IMR-90 (cell line): ENCODE results near the gene MSH4. TPM values are rescaled to one million over a fixed set of nuclear protein-coding genes. Genes with fewer than 3 reads are reported as not detected.

Source experiments
- ATAC-seq: fragments of 200-7000 bp; cut with Tn5 transposase; 2 replicates; pipeline ENCODE4 v1.9.1; 2020; ENCODE audit warnings: low read depth, mild to moderate bottlenecking, moderate library complexity
- BruUV-seq: library from RNA; stranded (reverse); fragments of 400-500 nt; replicated peaks from 2 replicates; lab custom pipeline; 2021; lab: Mats Ljungman, UMichigan
- CTCF ChIA-PET: fragments of 300-600 bp; formaldehyde crosslinking; extraction: SDS; loops from one replicate; lab custom pipeline; 2021; ENCODE audit warnings: antibody characterized with exemption; lab: Yijun Ruan, JAX
- POLR2A ChIA-PET: fragments of 300-600 bp; sonication (Branson Sonifier 250); formaldehyde crosslinking; loops from one replicate; lab custom pipeline; 2022; ENCODE audit warnings: antibody characterized with exemption; ENCODE audit not compliant: unreplicated experiment; lab: Charles Lee
- DNase-seq: peaks from one replicate; pipeline ENCODE4 v3.0.0; 2013
- H2AFZ ChIP-seq: replicated peaks from 2 replicates; pipeline ENCODE3; 2013; ENCODE audit warnings: low read length, mild to moderate bottlenecking; ENCODE audit not compliant: poor library complexity
- H2AK5ac ChIP-seq: 2 replicates; pipeline ENCODE4 v1.6.1; 2013; ENCODE audit warnings: low read depth, low read length, inconsistent platforms
- H2AK9ac ChIP-seq: replicated peaks from 2 replicates; pipeline ENCODE3; 2013; ENCODE audit warnings: mild to moderate bottlenecking, low read depth, low read length, moderate library complexity; ENCODE audit not compliant: poor library complexity
- H2BK120ac ChIP-seq: 2 replicates; pipeline ENCODE4 v1.6.1; 2013; ENCODE audit warnings: low read depth, low read length, inconsistent platforms
- H2BK15ac ChIP-seq: 3 replicates; pipeline ENCODE4 v1.6.1; 2013; ENCODE audit warnings: low read depth, low read length, inconsistent platforms
- H2BK20ac ChIP-seq: 2 replicates; pipeline ENCODE4 v1.6.1; 2013; ENCODE audit warnings: low read depth, mild to moderate bottlenecking, inconsistent platforms, low read length, moderate library complexity
- H2BK5ac ChIP-seq: 2 replicates; pipeline ENCODE4 v1.6.1; 2013; ENCODE audit warnings: mild to moderate bottlenecking, low read depth, low read length, inconsistent platforms; ENCODE audit not compliant: poor library complexity, severe bottlenecking
- H3K14ac ChIP-seq: replicated peaks from 2 replicates; pipeline ENCODE4 v1.6.1; 2013; ENCODE audit warnings: low read depth, low read length, inconsistent platforms
- H3K18ac ChIP-seq: 2 replicates; pipeline ENCODE4 v1.6.1; 2013; ENCODE audit warnings: low read depth, low read length, control low read depth
- H3K23ac ChIP-seq: 2 replicates; pipeline ENCODE4 v1.6.1; 2013; ENCODE audit warnings: low read depth, low read length, inconsistent platforms
- H3K27ac ChIP-seq: 2 replicates; pipeline ENCODE4 v1.5.1; 2013; ENCODE audit warnings: mild to moderate bottlenecking, control low read depth, low read length; ENCODE audit not compliant: insufficient read depth
- H3K27me3 ChIP-seq: 2 replicates; pipeline ENCODE4 v1.6.1; 2013; ENCODE audit warnings: low read length; ENCODE audit not compliant: control insufficient read depth, insufficient read depth
- H3K36me3 ChIP-seq: 2 replicates; pipeline ENCODE4 v1.6.1; 2013; ENCODE audit warnings: low read length, mixed read lengths; ENCODE audit not compliant: control insufficient read depth, insufficient read depth
- H3K4ac ChIP-seq: 2 replicates; pipeline ENCODE4 v1.6.1; 2013; ENCODE audit warnings: low read depth, low read length, inconsistent platforms
- H3K4me1 ChIP-seq: 2 replicates; pipeline ENCODE4 v1.6.1; 2013; ENCODE audit warnings: low read length, mixed read lengths; ENCODE audit not compliant: control insufficient read depth, insufficient read depth
- H3K4me2 ChIP-seq: 2 replicates; pipeline ENCODE4 v1.6.1; 2013; ENCODE audit warnings: low read depth, mild to moderate bottlenecking, control low read depth, low read length, moderate library complexity
- H3K4me3 ChIP-seq: 2 replicates; pipeline ENCODE4 v1.5.1; 2013; ENCODE audit warnings: low read depth, mild to moderate bottlenecking, control low read depth, low read length, moderate library complexity; ENCODE audit not compliant: insufficient read depth
- H3K56ac ChIP-seq: 2 replicates; pipeline ENCODE4 v1.6.1; 2013; ENCODE audit warnings: low read length, inconsistent platforms; ENCODE audit not compliant: insufficient read depth; ENCODE audit errors: extremely low read depth
- H3K79me1 ChIP-seq, 2 experiments: 2 replicates each; pipeline ENCODE4 v1.6.1; 2013; ENCODE audit warnings: low read length in 2 of 2, inconsistent platforms in 1 of 2, low read depth in 1 of 2
- H3K9ac ChIP-seq: 2 replicates; pipeline ENCODE4 v1.6.1; 2013; ENCODE audit warnings: low read depth, low read length, control low read depth
- H3K9me1 ChIP-seq: 2 replicates; pipeline ENCODE4 v1.6.1; 2013; ENCODE audit warnings: low read length, inconsistent platforms; ENCODE audit not compliant: insufficient read depth
- H3K9me3 ChIP-seq: 2 replicates; pipeline ENCODE4 v1.6.1; 2013; ENCODE audit warnings: low read length; ENCODE audit not compliant: control insufficient read depth, insufficient read depth
- H4K20me1 ChIP-seq: 2 replicates; pipeline ENCODE4 v1.6.1; 2013; ENCODE audit warnings: low read length, inconsistent platforms; ENCODE audit not compliant: insufficient read depth
- H4K5ac ChIP-seq: 2 replicates; pipeline ENCODE4 v1.6.1; 2013; ENCODE audit warnings: mild to moderate bottlenecking, low read depth, low read length, control low read depth
- H4K8ac ChIP-seq, 2 experiments: 2 replicates each; pipeline ENCODE4 v1.6.1; 2013; ENCODE audit warnings: low read depth in 2 of 2, low read length in 2 of 2, control low read depth in 1 of 2, inconsistent platforms in 1 of 2
- H4K91ac ChIP-seq: 2 replicates; pipeline ENCODE4 v1.6.1; 2013; ENCODE audit warnings: low read depth, low read length, inconsistent platforms; ENCODE audit not compliant: insufficient read depth
- CHD1 ChIP-seq: IDR thresholded peaks from 2 replicates; pipeline ENCODE4 v1.6.1; 2012; ENCODE audit warnings: low read depth, low read length, improper control_type of control experiment
- FOS ChIP-seq: fragments of 150-350 bp; IDR thresholded peaks from 2 replicates; pipeline ENCODE4 v1.6.1; 2016; ENCODE audit warnings: low read depth, low read length
- MAZ ChIP-seq: IDR thresholded peaks from 2 replicates; pipeline ENCODE4 v1.6.1; 2012; ENCODE audit warnings: low read depth, mild to moderate bottlenecking, low read length, improper control_type of control experiment, moderate library complexity, borderline replicate concordance
- MXI1 ChIP-seq: IDR thresholded peaks from 2 replicates; pipeline ENCODE4 v1.6.1; 2012; ENCODE audit warnings: low read depth, mild to moderate bottlenecking, low read length, moderate library complexity, borderline replicate concordance
- NFE2L2 ChIP-seq: fragments of 150-350 bp; IDR thresholded peaks from 2 replicates; pipeline ENCODE4 v1.6.1; 2016; ENCODE audit warnings: low read depth, mild to moderate bottlenecking, low read length
- POLR2A ChIP-seq: IDR thresholded peaks from 2 replicates; pipeline ENCODE4 v1.6.1; 2012; ENCODE audit warnings: mild to moderate bottlenecking, low read depth, low read length
- RAD21 ChIP-seq: IDR thresholded peaks from 2 replicates; pipeline ENCODE4 v1.6.1; 2012; ENCODE audit warnings: low read length, improper control_type of control experiment
- RCOR1 ChIP-seq: IDR thresholded peaks from 2 replicates; pipeline ENCODE4 v1.6.1; 2012; ENCODE audit warnings: mild to moderate bottlenecking, low read length, improper control_type of control experiment; ENCODE audit not compliant: insufficient replicate concordance
- RFX5 ChIP-seq: IDR thresholded peaks from 2 replicates; pipeline ENCODE4 v1.8.0; 2012; ENCODE audit warnings: low read depth, mild to moderate bottlenecking, low read length, moderate library complexity
- SMC3 ChIP-seq: fragments of 150-350 bp; IDR thresholded peaks from 2 replicates; pipeline ENCODE4 v1.6.1; 2016; ENCODE audit warnings: low read depth, mild to moderate bottlenecking, antibody characterized with exemption, low read length, moderate library complexity
- WGBS, 2 experiments: methylation state at CpG; one replicate each; pipeline versions ENCODE4 v1.1.5 to v1.1.7; 2013; ENCODE audit warnings: missing lambda C conversion rate in 2 of 2; ENCODE audit not compliant: insufficient read length in 1 of 2; ENCODE audit errors: extremely low coverage in 2 of 2; 5-methylcytosine and 5-hydroxymethylcytosine counted together
- dilution Hi-C: fragments of 300-500 bp; cut with HindIII; formaldehyde crosslinking; loops from one replicate; pipeline ENCODE4 v1.14.3; 2018; ENCODE audit warnings: low sequenced_read_pairs; ENCODE audit not compliant: unreplicated experiment
- in situ Hi-C: fragments of 300-500 bp; cut with MboI; formaldehyde crosslinking; loops from 3 replicates; pipeline ENCODE4 v1.14.3; 2019; ENCODE audit warnings: low sequenced_read_pairs, inconsistent platforms, mixed read lengths
- intact Hi-C: fragments of 100-400 bp; cut with micrococcal nuclease; formaldehyde crosslinking; loops from 2 replicates; pipeline ENCODE4 v1.10.0; 2022
- polyA plus RNA-seq, 3 experiments: library from polyadenylated mRNA; depleted of rRNA; stranded (reverse); fragments of >200 nt; gene quantifications; 2 replicates each; pipeline ENCODE4 v1.2.3, GENCODE V29; 2012; ENCODE audit warnings: low replicate concordance in 1 of 3
- total RNA-seq: library from RNA; depleted of rRNA; stranded (reverse); fragments of >200 nt; gene quantifications from 2 replicates; pipeline ENCODE4 v1.2.3, GENCODE V29; 2012
- TF ChIP-seq, protein P1 (sequence below): fragments of 150-350 bp; IDR thresholded peaks from 2 replicates; pipeline ENCODE4 v1.6.1; 2017; ENCODE audit warnings: mild to moderate bottlenecking, antibody characterized with exemption, low read length, low read depth
- TF ChIP-seq, protein P2 (sequence below): conservative IDR thresholded peaks from 2 replicates; pipeline ENCODE4 v1.5.1; 2012; ENCODE audit warnings: mild to moderate bottlenecking, low read depth, low read length, improper control_type of control experiment
- TF ChIP-seq, protein P3 (sequence below): fragments of 150-350 bp; IDR thresholded peaks from 2 replicates; pipeline ENCODE4 v1.6.1; 2016; ENCODE audit warnings: low read depth, mild to moderate bottlenecking, low read length, moderate library complexity, borderline replicate concordance

MSH4 gene
- total and polyA plus RNA-seq, 2 of the 4 experiments (the other 2 are of a cell fraction): under 0.01 to 0.02 TPM

DNA sequence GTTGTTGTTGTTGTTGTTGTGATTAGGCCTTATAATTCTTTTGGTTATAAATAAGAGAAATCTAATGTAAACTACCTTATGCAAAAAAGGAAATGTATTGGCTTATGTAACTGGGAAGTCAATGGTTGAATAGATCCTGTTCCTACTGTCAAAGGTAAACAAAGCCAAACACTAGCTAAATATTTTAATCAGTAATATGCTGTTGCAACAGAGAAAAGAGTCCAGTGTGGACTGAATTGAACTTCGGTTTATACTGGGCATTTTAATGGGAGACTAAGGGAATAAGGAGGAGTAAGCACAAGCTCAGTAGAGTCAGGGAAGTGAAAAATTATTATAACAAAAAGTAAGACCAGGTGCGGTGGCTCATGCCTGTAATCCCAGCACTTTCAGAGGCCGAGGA is 15.4 kb downstream of the MSH4 start:
- H2AK9ac ChIP-seq: no peak overlapping the region
- no peaks in the 10 kb centered on the region for H3K9me1 ChIP-seq
- CTCF ChIA-PET: no interaction called here
- DNase-seq (no peak), ATAC-seq (peak; percentile 54; the same call in 1 of the 2 replicates)
- no TSS peak for BruUV-seq
- POLR2A ChIA-PET: no interaction called here
- H2BK5ac ChIP-seq: no peak overlapping the region
- no peak overlapping the region for H4K5ac ChIP-seq
- TF ChIP-seq, protein P1, sequence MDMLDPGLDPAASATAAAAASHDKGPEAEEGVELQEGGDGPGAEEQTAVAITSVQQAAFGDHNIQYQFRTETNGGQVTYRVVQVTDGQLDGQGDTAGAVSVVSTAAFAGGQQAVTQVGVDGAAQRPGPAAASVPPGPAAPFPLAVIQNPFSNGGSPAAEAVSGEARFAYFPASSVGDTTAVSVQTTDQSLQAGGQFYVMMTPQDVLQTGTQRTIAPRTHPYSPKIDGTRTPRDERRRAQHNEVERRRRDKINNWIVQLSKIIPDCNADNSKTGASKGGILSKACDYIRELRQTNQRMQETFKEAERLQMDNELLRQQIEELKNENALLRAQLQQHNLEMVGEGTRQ: no peak
- no peak for TF ChIP-seq RAD21
- TF ChIP-seq, protein P2, sequence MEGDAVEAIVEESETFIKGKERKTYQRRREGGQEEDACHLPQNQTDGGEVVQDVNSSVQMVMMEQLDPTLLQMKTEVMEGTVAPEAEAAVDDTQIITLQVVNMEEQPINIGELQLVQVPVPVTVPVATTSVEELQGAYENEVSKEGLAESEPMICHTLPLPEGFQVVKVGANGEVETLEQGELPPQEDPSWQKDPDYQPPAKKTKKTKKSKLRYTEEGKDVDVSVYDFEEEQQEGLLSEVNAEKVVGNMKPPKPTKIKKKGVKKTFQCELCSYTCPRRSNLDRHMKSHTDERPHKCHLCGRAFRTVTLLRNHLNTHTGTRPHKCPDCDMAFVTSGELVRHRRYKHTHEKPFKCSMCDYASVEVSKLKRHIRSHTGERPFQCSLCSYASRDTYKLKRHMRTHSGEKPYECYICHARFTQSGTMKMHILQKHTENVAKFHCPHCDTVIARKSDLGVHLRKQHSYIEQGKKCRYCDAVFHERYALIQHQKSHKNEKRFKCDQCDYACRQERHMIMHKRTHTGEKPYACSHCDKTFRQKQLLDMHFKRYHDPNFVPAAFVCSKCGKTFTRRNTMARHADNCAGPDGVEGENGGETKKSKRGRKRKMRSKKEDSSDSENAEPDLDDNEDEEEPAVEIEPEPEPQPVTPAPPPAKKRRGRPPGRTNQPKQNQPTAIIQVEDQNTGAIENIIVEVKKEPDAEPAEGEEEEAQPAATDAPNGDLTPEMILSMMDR: no peak
- no peak for TF ChIP-seq SMC3
- TF ChIP-seq MAZ: no peak
- no peak for TF ChIP-seq POLR2A
- no peak for TF ChIP-seq NFE2L2
- no peak for TF ChIP-seq MXI1
- no peak for TF ChIP-seq RFX5
- no peak for TF ChIP-seq RCOR1
- TF ChIP-seq CHD1: no peak
- no peak for TF ChIP-seq FOS
- TF ChIP-seq, protein P3, sequence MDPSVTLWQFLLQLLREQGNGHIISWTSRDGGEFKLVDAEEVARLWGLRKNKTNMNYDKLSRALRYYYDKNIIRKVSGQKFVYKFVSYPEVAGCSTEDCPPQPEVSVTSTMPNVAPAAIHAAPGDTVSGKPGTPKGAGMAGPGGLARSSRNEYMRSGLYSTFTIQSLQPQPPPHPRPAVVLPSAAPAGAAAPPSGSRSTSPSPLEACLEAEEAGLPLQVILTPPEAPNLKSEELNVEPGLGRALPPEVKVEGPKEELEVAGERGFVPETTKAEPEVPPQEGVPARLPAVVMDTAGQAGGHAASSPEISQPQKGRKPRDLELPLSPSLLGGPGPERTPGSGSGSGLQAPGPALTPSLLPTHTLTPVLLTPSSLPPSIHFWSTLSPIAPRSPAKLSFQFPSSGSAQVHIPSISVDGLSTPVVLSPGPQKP: no peak
- no peak overlapping the region for H3K4me2 ChIP-seq
- no peak overlapping the region for H3K14ac ChIP-seq
- no peak overlapping the region for H3K4ac ChIP-seq
- H2BK20ac ChIP-seq: no peak overlapping the region
- no peak overlapping the region for H3K9ac ChIP-seq
- H4K20me1 ChIP-seq: no peaks in the 10 kb centered on the region
- in situ Hi-C loops: no loop called here
- no peak overlapping the region for H2AFZ ChIP-seq
- no peak overlapping the region for H2BK120ac ChIP-seq
- no peak overlapping the region for H4K91ac ChIP-seq
- no CpG with 5 or more reads among the region's 3 CpGs for WGBS, 2 experiments
- no peak overlapping the region for H3K23ac ChIP-seq
- H3K18ac ChIP-seq: no peak overlapping the region
- H4K8ac ChIP-seq: no peak overlapping the region; a peak in 1 of 4 replicates
- H3K27me3 ChIP-seq: no peaks in the 10 kb centered on the region
- no peak overlapping the region for H3K56ac ChIP-seq
- H3K36me3 ChIP-seq: no peaks in the 10 kb centered on the region
- no peaks in the 10 kb centered on the region for H3K9me3 ChIP-seq
- H3K4me1 ChIP-seq: no peaks in the 10 kb centered on the region
- H2AK5ac ChIP-seq: no peak overlapping the region
- H3K79me1 ChIP-seq: no peaks in the 10 kb centered on the region
- dilution Hi-C loops: no loop called here
- H3K4me3 ChIP-seq: no peak overlapping the region
- no peak overlapping the region for H2BK15ac ChIP-seq
- intact Hi-C loops: no loop called here
- H3K27ac ChIP-seq: no peak overlapping the region
